KOPT-K1 (cell line): ENCODE data around the gene URM1.
"Not testable (repeated sequence)": the region's sequence is repeated elsewhere in the genome, so short reads cannot be mapped to it uniquely, and the experiment has no call there.

Source experiments
- H3K27ac ChIP-seq: fragments of 200-600 bp; sonication (generic); 2 replicates; pipeline ENCODE4 v1.5.1; 2016; ENCODE audit warnings: antibody characterized with exemption, mild to moderate bottlenecking, low read depth, low read length; ENCODE audit not compliant: poor library complexity, severe bottlenecking
- H3K36me3 ChIP-seq: fragments of 200-600 bp; sonication (generic); 2 replicates; pipeline ENCODE4 v1.5.1; 2017; ENCODE audit warnings: antibody characterized with exemption, mild to moderate bottlenecking, low read length, moderate library complexity; ENCODE audit not compliant: insufficient read depth
- H3K9me3 ChIP-seq: fragments of 200-600 bp; sonication (generic); 2 replicates; pipeline ENCODE4 v1.5.1; 2017; ENCODE audit warnings: antibody characterized with exemption, low read length, mild to moderate bottlenecking; ENCODE audit not compliant: insufficient read depth, poor library complexity, severe bottlenecking

Gene URM1

GRCh38 chr9:128420651-128421481 lies 49.7 kb downstream of the URM1 start, which contains the start of gene CERCAM:
Gene CERCAM, plus strand, starts transcription at chr9:128420857. Its CDS starts 21 bp downstream, at chr9:128420878.
- H3K27ac ChIP-seq, result no peak within 1 kb of the TSS
- H3K9me3 ChIP-seq, result no peaks in the 10 kb centered on the region
- no peaks in the 10 kb centered on the region for H3K36me3 ChIP-seq

DNA sequence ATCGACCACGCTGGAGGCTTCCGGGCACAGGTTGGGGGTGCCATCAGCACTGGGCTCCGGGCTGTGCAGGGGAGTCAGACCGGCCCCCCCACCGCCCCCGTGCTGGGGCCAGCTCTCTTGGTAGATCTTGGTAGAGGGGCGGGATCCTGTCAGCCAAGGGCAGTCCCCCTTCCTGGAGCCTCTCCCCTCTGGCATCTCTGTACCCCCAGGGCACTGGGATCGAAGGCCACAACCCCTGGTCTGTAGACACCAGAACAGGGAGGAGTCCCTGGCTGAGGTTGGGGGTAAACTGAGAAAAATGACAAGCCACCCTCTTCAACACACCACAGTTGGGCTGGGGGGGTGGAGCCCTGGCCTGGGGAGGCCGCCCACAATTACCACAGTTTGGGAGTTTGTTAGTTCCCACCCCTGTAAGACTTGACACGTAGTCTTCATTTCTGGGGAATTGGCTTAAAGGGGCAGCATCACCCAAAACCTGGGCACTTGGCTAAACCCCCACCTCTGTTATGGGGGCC lies 50.4 kb downstream of the URM1 start:
- Histone ChIP-seq H3K36me3 (no peaks in the 10 kb centered on the region), H3K27ac (no peak overlapping the region), H3K9me3 (no peaks in the 10 kb centered on the region)

DNA sequence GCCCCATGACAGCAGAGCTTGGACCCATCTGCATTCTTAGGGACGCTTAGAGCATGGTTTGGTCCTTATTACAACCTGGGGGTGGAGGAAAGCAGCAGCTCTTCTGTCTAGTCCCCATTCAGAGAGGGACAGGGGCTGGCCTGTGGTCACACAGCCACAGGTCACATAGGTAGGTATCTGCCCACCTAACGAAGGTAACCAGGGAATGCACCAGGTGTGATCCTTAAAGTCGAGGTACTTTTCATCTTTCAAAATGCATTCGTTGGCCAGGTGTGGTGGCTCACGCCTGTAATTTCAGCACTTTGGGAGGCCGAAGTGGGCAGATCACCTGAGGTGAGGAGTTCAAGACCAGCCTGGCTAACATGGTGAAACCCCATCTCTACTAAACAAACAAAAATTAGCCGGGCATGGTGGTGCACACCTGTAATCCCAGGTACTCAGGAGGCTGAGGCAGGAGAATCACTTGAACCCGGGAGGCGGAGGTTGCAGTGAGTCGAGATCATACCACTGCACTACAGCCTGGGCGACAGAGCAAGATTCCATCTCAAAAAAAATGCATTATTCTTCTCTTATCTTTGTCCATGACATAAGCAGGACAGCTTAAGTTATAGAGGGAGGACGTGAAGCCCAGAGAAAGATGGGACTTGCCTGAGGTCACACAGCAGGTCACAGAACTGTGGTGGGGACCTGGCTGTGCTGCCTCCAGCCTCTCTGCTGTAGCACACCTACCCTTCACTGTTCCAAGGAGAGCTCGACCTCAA lies 51.0 kb downstream of the URM1 start:
- H3K27ac ChIP-seq, H3K36me3 ChIP-seq, H3K9me3 ChIP-seq: not testable (repeated sequence)

GRCh38 chr9:128422783-128423150 lies 51.6 kb downstream of the URM1 start:
- no peak overlapping the region for H3K27ac ChIP-seq
- no peaks in the 10 kb centered on the region for H3K36me3 ChIP-seq
- H3K9me3 ChIP-seq, result no peaks in the 10 kb centered on the region

GRCh38 chr9:128423356-128423755 lies 52.2 kb downstream of the URM1 start:
- not testable (repeated sequence) for H3K27ac ChIP-seq, H3K9me3 ChIP-seq, H3K36me3 ChIP-seq

DNA sequence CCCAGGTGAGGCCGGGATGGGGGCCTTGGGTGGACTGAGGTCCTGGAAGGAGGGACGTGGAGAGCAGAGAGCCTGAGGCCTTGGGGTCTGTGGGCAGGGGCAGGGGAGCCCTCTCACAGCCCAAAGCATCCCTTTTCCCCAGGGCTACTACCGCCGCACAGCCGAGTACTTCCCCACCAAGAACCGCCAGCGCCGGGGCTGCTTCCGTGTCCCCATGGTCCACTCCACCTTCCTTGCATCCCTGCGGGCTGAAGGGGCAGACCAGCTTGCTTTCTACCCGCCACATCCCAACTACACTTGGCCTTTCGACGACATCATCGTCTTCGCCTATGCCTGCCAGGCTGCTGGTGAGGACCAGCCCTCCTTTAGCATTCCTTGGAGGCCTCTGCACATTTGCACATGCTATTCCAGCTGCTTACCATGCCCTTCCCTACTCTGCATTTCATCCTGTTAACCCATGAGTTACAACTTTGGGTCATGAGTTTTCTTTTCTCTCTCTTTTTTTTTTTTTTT lies 53.1 kb downstream of the URM1 start:
- Histone ChIP-seq H3K36me3 (no peaks in the 10 kb centered on the region), H3K9me3 (no peaks in the 10 kb centered on the region), H3K27ac (no peak overlapping the region)

DNA sequence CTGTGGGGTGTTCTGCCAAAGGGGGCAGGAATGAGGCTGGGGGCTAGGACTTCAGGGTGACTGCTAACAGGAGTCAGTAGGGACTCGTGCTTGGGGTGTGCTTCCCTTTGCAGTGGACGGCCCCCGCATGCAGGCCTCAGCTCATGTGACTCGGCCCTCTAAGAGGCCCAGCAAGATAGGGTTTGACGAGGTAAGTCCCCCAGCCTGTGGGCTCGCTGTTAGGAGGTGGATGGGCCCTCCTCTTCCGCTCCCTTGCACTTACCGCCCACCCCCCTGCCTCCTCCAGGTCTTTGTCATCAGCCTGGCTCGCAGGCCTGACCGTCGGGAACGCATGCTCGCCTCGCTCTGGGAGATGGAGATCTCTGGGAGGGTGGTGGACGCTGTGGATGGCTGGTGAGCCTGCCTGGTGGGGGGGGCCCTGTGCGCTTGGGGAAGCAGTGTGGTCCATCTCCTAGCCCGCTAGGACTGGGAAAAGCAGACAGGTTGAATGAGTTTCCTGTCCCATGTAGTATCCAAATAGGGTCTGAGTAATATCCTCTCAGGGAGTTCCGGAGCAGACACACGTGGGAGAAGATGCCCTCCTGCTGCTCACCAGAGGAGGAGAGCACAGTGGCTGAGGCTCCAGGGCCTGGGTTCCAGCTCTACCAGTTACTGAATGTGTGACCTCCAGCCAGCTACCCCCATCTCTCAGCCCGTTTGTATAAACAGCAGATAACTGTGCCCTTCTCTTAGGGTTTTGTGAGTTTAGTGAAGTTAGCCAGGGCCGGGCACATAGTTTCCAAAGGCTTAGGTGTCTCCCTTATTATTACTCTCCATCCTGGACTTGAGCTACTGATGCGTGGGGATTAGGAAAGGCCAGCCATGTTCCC lies 57.7 kb downstream of the URM1 start:
- Histone ChIP-seq H3K9me3 (no peaks in the 10 kb centered on the region), H3K27ac (no peak overlapping the region), H3K36me3 (no peaks in the 10 kb centered on the region)

GRCh38 chr9:128429513-128430086 lies 58.4 kb downstream of the URM1 start:
- Histone ChIP-seq H3K9me3 (no peaks in the 10 kb centered on the region), H3K36me3 (no peaks in the 10 kb centered on the region), H3K27ac (no peak overlapping the region)

GRCh38 chr9:128431207-128431606 lies 60.0 kb downstream of the URM1 start:
- H3K27ac ChIP-seq, result no peak overlapping the region
- H3K9me3 ChIP-seq, result no peaks in the 10 kb centered on the region
- no peaks in the 10 kb centered on the region for H3K36me3 ChIP-seq

DNA sequence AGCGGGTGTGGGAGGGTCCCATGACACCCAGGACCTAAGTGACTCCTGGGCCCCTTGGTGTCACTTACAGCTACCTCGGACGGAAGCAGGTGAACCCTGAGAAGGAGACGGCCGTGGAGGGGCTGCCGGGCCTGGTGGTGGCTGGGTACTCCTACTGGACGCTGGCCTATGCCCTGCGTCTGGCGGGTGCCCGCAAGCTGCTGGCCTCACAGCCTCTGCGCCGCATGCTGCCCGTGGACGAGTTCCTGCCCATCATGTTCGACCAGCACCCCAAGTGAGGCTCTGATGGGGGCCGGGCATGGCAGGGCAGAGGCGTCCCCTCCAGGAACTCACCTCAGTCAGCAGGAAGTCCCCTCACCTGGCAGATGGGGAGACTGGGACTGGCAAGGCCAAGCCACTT lies 63.2 kb downstream of the URM1 start:
- Histone ChIP-seq H3K36me3 (no peaks in the 10 kb centered on the region), H3K9me3 (no peaks in the 10 kb centered on the region), H3K27ac (no peak overlapping the region)

GRCh38 chr9:128435611-128436010 lies 64.4 kb downstream of the URM1 start:
- Histone ChIP-seq H3K36me3 (no peaks in the 10 kb centered on the region), H3K9me3 (no peaks in the 10 kb centered on the region), H3K27ac (no peak overlapping the region)

DNA sequence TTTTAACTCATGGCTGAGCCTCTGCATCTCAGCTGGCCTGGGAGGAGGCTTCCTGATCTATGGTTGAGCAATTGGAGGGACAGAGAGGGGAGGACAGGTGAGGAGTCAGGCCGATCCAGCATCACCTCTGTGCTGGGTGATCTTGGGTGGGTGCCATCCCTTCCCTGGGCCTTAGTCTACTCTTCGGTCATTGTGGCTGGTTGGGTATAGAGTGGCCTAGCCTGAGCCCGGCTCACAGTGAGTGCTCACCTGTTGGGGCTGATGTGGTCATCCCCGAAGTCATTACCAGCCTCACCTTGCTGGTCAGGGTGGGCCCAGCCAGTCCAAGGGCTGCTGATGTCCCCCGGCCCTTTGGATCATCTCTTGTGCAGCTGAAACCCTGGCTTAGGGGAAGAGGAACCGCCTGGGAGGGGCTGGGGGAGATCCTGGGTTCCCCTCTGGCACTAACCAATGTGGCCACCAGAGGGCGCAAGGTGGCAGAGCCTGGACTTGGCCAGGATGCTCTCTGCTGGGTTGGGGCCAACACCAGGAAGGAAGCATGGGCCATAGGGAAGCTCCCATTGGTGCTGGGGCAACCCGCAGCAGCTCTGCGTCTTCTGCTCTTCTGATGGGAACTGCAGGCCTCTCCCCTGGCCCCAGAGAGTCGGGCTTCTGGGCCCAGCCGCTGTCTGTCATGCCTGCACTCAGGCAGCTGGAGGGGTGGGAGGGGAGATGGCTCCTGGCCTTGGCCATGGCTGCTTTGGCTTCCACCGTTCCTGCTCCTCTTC lies 67.4 kb downstream of the URM1 start:
- Histone ChIP-seq H3K27ac (no peak overlapping the region), H3K36me3 (no peaks in the 10 kb centered on the region), H3K9me3 (no peaks in the 10 kb centered on the region)

DNA sequence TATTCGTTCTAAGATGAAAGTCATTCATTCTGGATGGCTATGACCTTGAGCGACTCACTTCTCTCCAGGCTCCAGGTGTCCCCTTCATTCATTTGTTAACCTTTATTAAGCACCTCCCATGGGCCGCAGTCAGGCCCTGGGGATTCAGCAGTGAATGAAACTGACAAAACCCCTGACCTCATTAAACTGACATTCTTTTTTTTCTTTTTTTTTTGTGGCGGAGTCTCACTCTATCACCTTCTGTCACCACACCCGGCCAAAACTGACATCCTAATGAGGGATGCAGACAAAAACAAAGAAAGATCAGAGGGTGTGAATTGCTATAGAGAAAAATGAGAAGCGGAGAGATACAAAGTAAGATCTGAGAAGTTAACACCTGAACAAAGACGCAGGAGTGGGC lies 68.1 kb downstream of the URM1 start:
- Histone ChIP-seq H3K36me3 (no peaks in the 10 kb centered on the region), H3K9me3 (no peaks in the 10 kb centered on the region), H3K27ac (no peak overlapping the region)
